ENCODE measurements around the gene KCNH5.

The KCNH5 gene

GRCh38 chr14:62663456-62663821 is 381.8 kb downstream of the KCNH5 start:
- DNase-seq: no peak

- DNase-seq: no peak
Measured at GRCh38 chr14:62662811-62663455, 382.3 kb downstream of the KCNH5 start.

GRCh38 chr14:62661818-62662217 is 383.4 kb downstream of the KCNH5 start:
- DNase-seq: peak; percentile 43

- no peak for DNase-seq
Measured at GRCh38 chr14:62658631-62659030, 386.6 kb downstream of the KCNH5 start.

- DNase-seq: no peak
Measured at GRCh38 chr14:62657376-62657775, 387.9 kb downstream of the KCNH5 start.

GRCh38 chr14:62655166-62655565 is 390.1 kb downstream of the KCNH5 start:
- DNase-seq: peak; percentile 54

- peak; percentile 48 for DNase-seq
Measured at GRCh38 chr14:62654641-62655040, 390.6 kb downstream of the KCNH5 start.
